GM23248 (cell line): Measurements from ENCODE around the gene LRIG1. TPM values are rescaled to one million over a fixed set of nuclear protein-coding genes. Genes with fewer than 3 reads are reported as not detected.

Experiments used
- DNase-seq: peaks from one replicate; pipeline ENCODE4 v3.0.0-alpha.2; 2015
- H2AFZ ChIP-seq: fragments of 200-600 bp; sonication (generic); 2 replicates; pipeline ENCODE4 v1.6.1; 2016; ENCODE audit warnings: antibody characterized with exemption
- H3F3A ChIP-seq: fragments of 200-600 bp; sonication (generic); 2 replicates; pipeline ENCODE4 v1.6.1; 2016; ENCODE audit warnings: mild to moderate bottlenecking, antibody characterized with exemption, mixed run types; ENCODE audit not compliant: insufficient read depth
- H3K27ac ChIP-seq: fragments of 200-600 bp; sonication (generic); 2 replicates; pipeline ENCODE4 v1.5.1; 2016; ENCODE audit warnings: mild to moderate bottlenecking
- H3K27me3 ChIP-seq: fragments of 200-600 bp; sonication (generic); replicated peaks from 2 replicates; pipeline ENCODE4 v1.6.1; 2016; ENCODE audit warnings: mild to moderate bottlenecking; ENCODE audit not compliant: insufficient read depth
- H3K36me3 ChIP-seq: fragments of 200-600 bp; sonication (generic); 2 replicates; pipeline ENCODE4 v1.6.1; 2016; ENCODE audit warnings: low read depth, mild to moderate bottlenecking
- H3K4me1 ChIP-seq: fragments of 200-600 bp; sonication (generic); 2 replicates; pipeline ENCODE4 v1.6.1; 2016; ENCODE audit warnings: mild to moderate bottlenecking; ENCODE audit not compliant: insufficient read depth
- H3K4me2 ChIP-seq: fragments of 200-600 bp; sonication (generic); one replicate; pipeline ENCODE4 v1.6.1; 2016; ENCODE audit warnings: mild to moderate bottlenecking; ENCODE audit not compliant: unreplicated experiment
- H3K4me3 ChIP-seq: fragments of 200-600 bp; sonication (generic); 2 replicates; pipeline ENCODE4 v1.5.1; 2016; ENCODE audit warnings: mild to moderate bottlenecking
- H3K79me2 ChIP-seq: fragments of 200-600 bp; sonication (generic); 2 replicates; pipeline ENCODE4 v1.6.1; 2016; ENCODE audit warnings: mild to moderate bottlenecking; ENCODE audit not compliant: insufficient read depth
- H3K9ac ChIP-seq: fragments of 200-600 bp; sonication (generic); 2 replicates; pipeline ENCODE4 v1.6.1; 2016; ENCODE audit warnings: mild to moderate bottlenecking
- H3K9me2 ChIP-seq: fragments of 200-600 bp; sonication (generic); 2 replicates; pipeline ENCODE4 v1.6.1; 2016; ENCODE audit warnings: mixed run types, mild to moderate bottlenecking, moderate library complexity; ENCODE audit not compliant: insufficient read depth
- H3K9me3 ChIP-seq: fragments of 200-600 bp; sonication (generic); one replicate; pipeline ENCODE4 v1.6.1; 2017; ENCODE audit warnings: low read depth
- H4K20me1 ChIP-seq: fragments of 200-600 bp; sonication (generic); 2 replicates; pipeline ENCODE4 v1.6.0; 2016; ENCODE audit not compliant: insufficient read depth
- EZH2 ChIP-seq: fragments of 200-600 bp; sonication (generic); IDR thresholded peaks from 2 replicates; pipeline ENCODE4 v1.6.1; 2018; ENCODE audit warnings: antibody characterized with exemption, mild to moderate bottlenecking; ENCODE audit not compliant: insufficient read depth, poor library complexity, severe bottlenecking
- EZH2phosphoT487 ChIP-seq: fragments of 200-600 bp; sonication (generic); IDR thresholded peaks from 2 replicates; pipeline ENCODE4 v1.6.1; 2018; ENCODE audit warnings: antibody characterized with exemption, moderate library complexity, mild to moderate bottlenecking, low read depth; ENCODE audit not compliant: insufficient read depth
- WGBS, 2 experiments: methylation state at CpG; one replicate each; pipeline ENCODE4 v1.1.6; 2015 to 2017; ENCODE audit warnings: low lambda C conversion rate in 2 of 2, low coverage in 1 of 2; ENCODE audit errors: missing lambda C conversion rate in 2 of 2; 5-methylcytosine and 5-hydroxymethylcytosine counted together
- in situ Hi-C: fragments of 300-500 bp; cut with MboI; formaldehyde crosslinking; loops from 2 replicates; pipeline ENCODE4 v1.15.0; 2020
- polyA plus RNA-seq: library from polyadenylated mRNA; unstranded; fragments of >200 nt; fragmentation: Nextera tagmentation; extraction: Ambion mirVana; gene quantifications from 2 replicates; pipeline ENCODE4 v1.2.1, GENCODE V29; 2016
- total RNA-seq: library from RNA; depleted of rRNA; stranded (reverse); fragments of >200 nt; shearing (Covaris generic); gene quantifications from 2 replicates; pipeline ENCODE4 v1.2.3, GENCODE V29; 2014

The LRIG1 gene
- total and polyA plus RNA-seq, 2 experiments from 2014 or later: 3.1 to 6.5 TPM

DNA sequence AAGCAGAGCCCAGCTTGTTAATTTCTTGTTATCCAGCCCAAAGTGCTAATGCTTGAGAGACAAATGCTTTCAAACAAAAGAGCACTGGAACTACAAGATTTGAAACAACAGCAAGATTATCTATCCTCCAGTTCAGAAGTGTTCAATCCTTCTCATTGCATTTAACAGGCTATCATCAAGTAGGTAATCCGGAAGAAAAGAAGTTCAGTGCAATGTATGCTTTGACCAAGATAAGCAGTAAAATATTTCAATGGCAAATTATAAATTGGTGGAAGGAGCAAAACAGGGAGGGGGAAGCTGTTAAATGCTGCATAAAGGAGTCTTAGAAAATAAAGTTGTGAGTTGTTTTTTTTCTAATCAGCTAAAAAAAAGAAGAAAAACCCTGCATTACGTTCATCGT lies 8.8 kb downstream of the LRIG1 start:
- Histone ChIP-seq H3K27me3 (no peaks in the 10 kb centered on the region), H4K20me1 (no peaks in the 10 kb centered on the region), H2AFZ (no peak overlapping the region), H3K9ac (no peak overlapping the region), H3K4me1 (peaks cover 10% of the 10 kb centered on the region), H3K79me2 (peaks cover 27% of the 10 kb centered on the region), H3K27ac (no peak overlapping the region), H3K36me3 (no peaks in the 10 kb centered on the region), H3F3A (peaks cover 3% of the 10 kb centered on the region; the same call in 1 of the 2 replicates), H3K9me3 (no peaks in the 10 kb centered on the region), H3K4me2 (no peak overlapping the region), H3K9me2 (no peaks in the 10 kb centered on the region), H3K4me3 (no peak overlapping the region)
- WGBS, 2 experiments: 72 to 83% methylated on average over 3 of the region's 3 CpGs
- in situ Hi-C loops: no loop called here
- TF ChIP-seq EZH2 (no peak), EZH2phosphoT487 (no peak)
- no peak for DNase-seq

- in situ Hi-C loops: no loop called here
- Histone ChIP-seq H3K9me2 (no peaks in the 10 kb centered on the region), H3K36me3 (no peaks in the 10 kb centered on the region), H2AFZ (no peak overlapping the region), H3K4me1 (peaks cover 21% of the 10 kb centered on the region), H3K9ac (no peak overlapping the region), H3K4me2 (no peak overlapping the region), H3K27me3 (no peaks in the 10 kb centered on the region), H3K27ac (no peak overlapping the region), H3K9me3 (no peaks in the 10 kb centered on the region), H4K20me1 (no peaks in the 10 kb centered on the region), H3K79me2 (peaks cover 20% of the 10 kb centered on the region), H3F3A (peaks cover 14% of the 10 kb centered on the region), H3K4me3 (no peak overlapping the region)
- 71 to 87% methylated on average over 1 of the region's 1 CpG for WGBS, 2 experiments
- TF ChIP-seq EZH2 (no peak), EZH2phosphoT487 (no peak)
- no peak for DNase-seq
These were observed 9.8 kb downstream of the LRIG1 start for GRCh38 chr3:66490984-66491383.

GRCh38 chr3:66490214-66490613 lies 10.6 kb downstream of the LRIG1 start:
- peaks cover 28% of the 10 kb centered on the region for H3K4me1 ChIP-seq

DNA sequence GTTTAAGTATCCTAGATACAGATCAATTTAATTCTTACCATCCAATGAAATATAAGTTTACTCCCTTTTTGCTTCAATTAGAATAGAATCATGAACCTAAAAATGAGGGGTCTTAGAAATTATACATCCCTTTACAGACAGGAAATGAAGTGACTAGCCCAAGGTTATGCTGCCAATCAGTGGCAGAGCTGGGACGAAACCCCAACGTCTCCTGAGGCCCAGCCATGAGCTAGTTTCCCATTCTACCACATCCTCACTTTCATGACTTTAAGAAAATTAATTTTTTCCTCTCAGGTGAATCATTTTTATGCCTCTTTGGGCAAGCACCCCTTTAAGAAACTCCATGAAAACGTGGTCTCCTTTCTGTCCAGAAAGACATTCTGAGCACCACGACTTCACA lies 11.2 kb downstream of the LRIG1 start:
- H3K36me3 ChIP-seq: no peaks in the 10 kb centered on the region
- no peak overlapping the region for H3K4me2 ChIP-seq
- H3K4me1 ChIP-seq: peaks cover 28% of the 10 kb centered on the region
- H3K79me2 ChIP-seq: peaks cover 20% of the 10 kb centered on the region
- no peak overlapping the region for H3K9ac ChIP-seq
- TF ChIP-seq EZH2 (no peak), EZH2phosphoT487 (no peak)
- H4K20me1 ChIP-seq: no peaks in the 10 kb centered on the region
- DNase-seq: no peak
- no peaks in the 10 kb centered on the region for H3K9me2 ChIP-seq
- no peak overlapping the region for H3K4me3 ChIP-seq
- H3F3A ChIP-seq: peaks cover 24% of the 10 kb centered on the region
- WGBS, 2 experiments: 90 to 93% methylated on average over 4 of the region's 4 CpGs
- no peaks in the 10 kb centered on the region for H3K9me3 ChIP-seq
- H2AFZ ChIP-seq: no peak overlapping the region
- H3K27ac ChIP-seq: no peak overlapping the region
- H3K27me3 ChIP-seq: no peaks in the 10 kb centered on the region
- in situ Hi-C loops: no loop called here

More at GRCh38 chr3:66490214-66490613, 10.6 kb downstream of the LRIG1 start:
- Histone ChIP-seq H4K20me1 (no peaks in the 10 kb centered on the region), H3K4me3 (no peak overlapping the region), H3K9me2 (no peaks in the 10 kb centered on the region), H3K79me2 (peaks cover 20% of the 10 kb centered on the region), H3K27me3 (no peaks in the 10 kb centered on the region), H3K27ac (no peak overlapping the region), H2AFZ (no peak overlapping the region), H3K36me3 (no peaks in the 10 kb centered on the region), H3K9ac (no peak overlapping the region), H3F3A (peaks cover 22% of the 10 kb centered on the region), H3K4me2 (no peak overlapping the region), H3K9me3 (no peaks in the 10 kb centered on the region)
- 54 to 56% methylated on average over 4 of the region's 4 CpGs for WGBS, 2 experiments
- TF ChIP-seq EZH2 (no peak), EZH2phosphoT487 (no peak)
- DNase-seq: peak; percentile 8
- in situ Hi-C loops: no loop called here

GRCh38 chr3:66489115-66489514 lies 11.7 kb downstream of the LRIG1 start:
- H2AFZ ChIP-seq: no peak overlapping the region
- no peaks in the 10 kb centered on the region for H3K27me3 ChIP-seq
- H3K9ac ChIP-seq: no peak overlapping the region
- 95 to 97% methylated on average over 2 of the region's 2 CpGs for WGBS, 2 experiments
- peaks cover 18% of the 10 kb centered on the region for H3K79me2 ChIP-seq
- H4K20me1 ChIP-seq: no peaks in the 10 kb centered on the region
- H3K4me1 ChIP-seq: peaks cover 28% of the 10 kb centered on the region
- H3K4me3 ChIP-seq: no peak overlapping the region
- H3K4me2 ChIP-seq: no peak overlapping the region
- H3F3A ChIP-seq: peaks cover 24% of the 10 kb centered on the region
- DNase-seq: no peak
- no peak for TF ChIP-seq EZH2
- TF ChIP-seq EZH2phosphoT487: no peak
- H3K36me3 ChIP-seq: no peaks in the 10 kb centered on the region
- H3K27ac ChIP-seq: no peak overlapping the region
- H3K9me2 ChIP-seq: no peaks in the 10 kb centered on the region
- in situ Hi-C loops: no loop called here
- H3K9me3 ChIP-seq: no peaks in the 10 kb centered on the region
